Parathyroid adenoma (tissue), 2 donors: ENCODE measurements around the gene UCHL3.

Source experiments
- H2AFZ ChIP-seq: fragments of 300-600 bp; sonication (generic); one replicate; pipeline ENCODE4 v1.7.0; 2017; ENCODE audit warnings: antibody characterized with exemption, mild to moderate bottlenecking
- H3K27ac ChIP-seq: fragments of 300-600 bp; sonication (generic); one replicate; pipeline ENCODE4 v1.7.0; 2017
- H3K27me3 ChIP-seq: fragments of 300-600 bp; sonication (generic); one replicate; pipeline ENCODE4 v1.7.0; 2017; ENCODE audit warnings: low read length; ENCODE audit not compliant: control insufficient read depth, insufficient read depth
- H3K36me3 ChIP-seq: fragments of 300-600 bp; sonication (generic); one replicate; pipeline ENCODE4 v1.7.0; 2017; ENCODE audit warnings: low read length; ENCODE audit not compliant: control insufficient read depth, insufficient read depth
- H3K4me1 ChIP-seq: fragments of 300-600 bp; sonication (generic); one replicate; pipeline ENCODE4 v1.7.0; 2017; ENCODE audit warnings: control low read depth
- H3K4me2 ChIP-seq: fragments of 300-600 bp; sonication (generic); one replicate; pipeline ENCODE4 v1.7.0; 2017; ENCODE audit warnings: low read length
- H3K4me3 ChIP-seq: fragments of 300-600 bp; sonication (generic); one replicate; pipeline ENCODE4 v1.7.0; 2017; ENCODE audit warnings: low read depth, low read length
- H3K79me2 ChIP-seq: fragments of 300-600 bp; sonication (generic); one replicate; pipeline ENCODE4 v1.7.0; 2017; ENCODE audit warnings: control low read depth
- H3K9ac ChIP-seq: fragments of 300-600 bp; sonication (generic); one replicate; pipeline ENCODE4 v1.7.0; 2017; ENCODE audit warnings: mild to moderate bottlenecking
- H3K9me3 ChIP-seq: fragments of 300-600 bp; sonication (generic); one replicate; pipeline ENCODE4 v1.7.0; 2017; ENCODE audit warnings: low read length; ENCODE audit not compliant: control insufficient read depth
- TF ChIP-seq, protein P1 (sequence below): fragments of 300-600 bp; sonication (generic); IDR thresholded peaks from one replicate; pipeline ENCODE4 v1.7.0; 2017; ENCODE audit warnings: antibody characterized with exemption, mild to moderate bottlenecking
- donor health status: primary hyperparathyroidism.

Gene UCHL3

DNA sequence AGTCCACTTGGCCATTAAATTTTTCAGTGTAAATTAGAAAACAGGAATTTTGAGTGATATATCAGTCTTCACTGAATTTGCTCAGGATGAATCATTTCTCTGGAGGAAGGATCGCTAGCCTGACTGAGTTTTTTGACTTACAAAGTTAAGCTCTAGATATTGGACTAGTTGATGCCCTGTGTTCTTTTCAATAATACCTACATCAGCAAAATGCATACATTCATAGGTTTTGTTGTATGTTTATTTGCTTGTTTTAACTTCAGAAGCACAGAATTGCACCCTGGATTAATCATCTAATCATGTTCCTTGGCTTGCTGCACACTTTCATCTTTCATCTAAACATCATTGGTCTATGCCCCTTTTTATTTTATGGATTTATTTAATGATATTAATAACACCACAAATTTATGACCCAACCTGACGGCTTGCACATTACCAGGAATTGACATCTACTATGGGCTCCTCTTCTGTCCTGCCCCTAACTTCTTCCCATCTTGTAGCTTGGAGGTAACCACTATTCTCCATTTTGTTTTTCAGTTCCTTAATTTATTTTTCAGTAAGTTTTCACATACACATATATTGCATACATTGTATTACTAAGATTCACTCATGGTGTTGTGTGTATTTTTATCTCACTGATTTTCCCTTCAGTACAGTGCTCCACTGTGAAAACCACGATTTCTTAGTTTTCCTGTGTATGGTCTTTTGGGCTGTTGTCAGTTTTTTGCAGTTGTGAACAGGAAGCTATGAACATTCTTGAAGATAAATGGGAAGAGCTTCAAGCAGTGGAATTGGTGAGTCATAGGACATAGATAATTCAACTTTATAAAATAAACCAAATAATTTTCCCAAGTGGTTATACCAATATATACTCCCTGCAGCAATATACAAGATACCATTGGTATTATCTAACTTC lies 35.3 kb upstream of the UCHL3 start:
- Histone ChIP-seq H3K9ac (no peak overlapping the region), H3K9me3 (no peaks in the 10 kb centered on the region), H3K79me2 (no peaks in the 10 kb centered on the region), H3K4me2 (no peak overlapping the region), H3K4me3 (no peak overlapping the region), H3K4me1 (no peaks in the 10 kb centered on the region), H3K27me3 (no peaks in the 10 kb centered on the region), H3K27ac (no peak overlapping the region), H3K36me3 (no peaks in the 10 kb centered on the region), H2AFZ (no peak overlapping the region)
- TF ChIP-seq, protein P1, sequence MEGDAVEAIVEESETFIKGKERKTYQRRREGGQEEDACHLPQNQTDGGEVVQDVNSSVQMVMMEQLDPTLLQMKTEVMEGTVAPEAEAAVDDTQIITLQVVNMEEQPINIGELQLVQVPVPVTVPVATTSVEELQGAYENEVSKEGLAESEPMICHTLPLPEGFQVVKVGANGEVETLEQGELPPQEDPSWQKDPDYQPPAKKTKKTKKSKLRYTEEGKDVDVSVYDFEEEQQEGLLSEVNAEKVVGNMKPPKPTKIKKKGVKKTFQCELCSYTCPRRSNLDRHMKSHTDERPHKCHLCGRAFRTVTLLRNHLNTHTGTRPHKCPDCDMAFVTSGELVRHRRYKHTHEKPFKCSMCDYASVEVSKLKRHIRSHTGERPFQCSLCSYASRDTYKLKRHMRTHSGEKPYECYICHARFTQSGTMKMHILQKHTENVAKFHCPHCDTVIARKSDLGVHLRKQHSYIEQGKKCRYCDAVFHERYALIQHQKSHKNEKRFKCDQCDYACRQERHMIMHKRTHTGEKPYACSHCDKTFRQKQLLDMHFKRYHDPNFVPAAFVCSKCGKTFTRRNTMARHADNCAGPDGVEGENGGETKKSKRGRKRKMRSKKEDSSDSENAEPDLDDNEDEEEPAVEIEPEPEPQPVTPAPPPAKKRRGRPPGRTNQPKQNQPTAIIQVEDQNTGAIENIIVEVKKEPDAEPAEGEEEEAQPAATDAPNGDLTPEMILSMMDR, result no peak

GRCh38 chr13:75518439-75519088 lies 31.0 kb upstream of the UCHL3 start:
- no peak overlapping the region for H2AFZ ChIP-seq
- no peaks in the 10 kb centered on the region for H3K27me3 ChIP-seq
- H3K27ac ChIP-seq, result no peak overlapping the region
- H3K36me3 ChIP-seq, result no peaks in the 10 kb centered on the region
- TF ChIP-seq, protein P1, result no peak
- no peaks in the 10 kb centered on the region for H3K4me1 ChIP-seq
- H3K4me3 ChIP-seq, result no peak overlapping the region
- no peak overlapping the region for H3K9ac ChIP-seq
- no peaks in the 10 kb centered on the region for H3K79me2 ChIP-seq
- no peaks in the 10 kb centered on the region for H3K9me3 ChIP-seq
- no peak overlapping the region for H3K4me2 ChIP-seq

DNA sequence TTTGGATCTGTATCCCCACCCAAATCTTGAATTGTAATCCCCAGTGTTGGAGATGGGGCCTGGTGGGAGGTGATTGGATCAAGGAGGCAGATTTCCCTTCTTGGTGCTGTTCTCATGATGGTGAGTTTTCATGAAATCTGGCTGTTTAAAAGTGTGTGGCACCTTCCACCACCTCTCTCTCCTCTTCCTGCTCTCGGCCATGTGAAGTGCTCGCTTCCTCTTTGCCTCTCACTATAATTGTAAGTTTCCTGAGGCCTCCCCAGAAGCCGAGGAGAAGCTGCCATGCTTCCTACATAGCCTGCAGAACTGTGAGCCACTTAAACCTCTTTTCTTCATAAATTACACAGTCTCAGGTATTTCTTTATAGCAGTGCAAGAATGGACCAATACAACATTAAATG lies 27.6 kb upstream of the UCHL3 start:
- H3K4me3 ChIP-seq, result no peak overlapping the region
- no peaks in the 10 kb centered on the region for H3K79me2 ChIP-seq
- H3K9ac ChIP-seq, result no peak overlapping the region
- no peaks in the 10 kb centered on the region for H3K4me1 ChIP-seq
- H3K27me3 ChIP-seq, result no peaks in the 10 kb centered on the region
- H3K27ac ChIP-seq, result no peak overlapping the region
- no peak overlapping the region for H2AFZ ChIP-seq
- H3K36me3 ChIP-seq, result no peaks in the 10 kb centered on the region
- H3K4me2 ChIP-seq, result no peak overlapping the region
- no peaks in the 10 kb centered on the region for H3K9me3 ChIP-seq
- TF ChIP-seq, protein P1, result no peak

GRCh38 chr13:75530549-75530961 lies 19.0 kb upstream of the UCHL3 start:
- Histone ChIP-seq H3K27me3 (no peaks in the 10 kb centered on the region), H2AFZ (no peak overlapping the region), H3K9ac (no peak overlapping the region), H3K36me3 (no peaks in the 10 kb centered on the region), H3K4me1 (no peaks in the 10 kb centered on the region), H3K27ac (no peak overlapping the region), H3K4me2 (no peak overlapping the region), H3K9me3 (no peaks in the 10 kb centered on the region), H3K4me3 (no peak overlapping the region), H3K79me2 (no peaks in the 10 kb centered on the region)
- TF ChIP-seq, protein P1, result no peak
